ENCODE results near the gene STK32C.

The STK32C gene

DNA sequence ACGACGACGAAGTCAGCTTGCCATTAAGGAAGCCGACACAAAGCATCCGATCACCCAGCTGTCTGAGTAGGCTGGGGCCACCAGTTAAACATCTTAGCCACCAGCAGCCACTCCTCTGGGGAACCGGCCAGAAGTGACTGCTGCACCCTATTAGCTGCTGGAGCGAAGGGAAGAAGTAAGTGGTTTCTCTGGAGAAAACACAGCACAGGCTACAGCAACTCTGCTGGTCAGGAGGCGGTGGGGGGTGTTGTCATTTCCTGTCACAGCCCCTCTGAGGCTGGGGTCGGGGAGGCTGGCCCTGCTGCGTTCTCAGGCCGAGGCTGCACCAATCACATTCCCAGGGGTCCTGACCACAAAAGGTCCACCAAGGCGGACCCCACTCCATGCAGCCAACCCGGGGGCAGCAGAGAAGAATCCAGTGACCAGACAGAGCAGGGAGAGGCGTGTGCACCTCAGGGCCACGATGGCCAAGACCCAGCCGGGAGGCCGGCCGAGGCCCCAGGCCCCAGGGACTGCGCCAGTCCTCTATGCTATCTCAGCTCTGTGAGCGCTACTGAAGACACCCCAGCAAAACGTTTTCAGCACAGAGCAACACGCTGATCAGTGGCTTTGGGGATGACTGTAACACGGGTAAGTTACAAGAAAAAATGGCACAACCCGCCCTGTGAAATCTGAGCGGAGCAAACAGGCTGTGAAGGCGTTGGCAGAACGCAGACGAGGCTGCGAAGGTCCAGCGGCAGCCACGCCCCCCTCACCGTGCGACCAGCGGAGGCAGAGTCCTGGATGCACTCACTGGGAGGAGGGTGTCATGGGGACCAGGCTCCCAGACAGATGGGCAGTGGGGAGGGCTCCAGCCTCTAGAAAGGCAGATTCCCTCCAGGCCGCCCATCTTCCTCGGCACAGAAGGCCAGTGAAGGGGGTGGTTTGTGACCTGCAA, 24.8 kb downstream of the STK32C start:
- no peak for DNase-seq (ENCODE audit: low read depth in 4 of 4, low spot score in 1 of 4)

DNA sequence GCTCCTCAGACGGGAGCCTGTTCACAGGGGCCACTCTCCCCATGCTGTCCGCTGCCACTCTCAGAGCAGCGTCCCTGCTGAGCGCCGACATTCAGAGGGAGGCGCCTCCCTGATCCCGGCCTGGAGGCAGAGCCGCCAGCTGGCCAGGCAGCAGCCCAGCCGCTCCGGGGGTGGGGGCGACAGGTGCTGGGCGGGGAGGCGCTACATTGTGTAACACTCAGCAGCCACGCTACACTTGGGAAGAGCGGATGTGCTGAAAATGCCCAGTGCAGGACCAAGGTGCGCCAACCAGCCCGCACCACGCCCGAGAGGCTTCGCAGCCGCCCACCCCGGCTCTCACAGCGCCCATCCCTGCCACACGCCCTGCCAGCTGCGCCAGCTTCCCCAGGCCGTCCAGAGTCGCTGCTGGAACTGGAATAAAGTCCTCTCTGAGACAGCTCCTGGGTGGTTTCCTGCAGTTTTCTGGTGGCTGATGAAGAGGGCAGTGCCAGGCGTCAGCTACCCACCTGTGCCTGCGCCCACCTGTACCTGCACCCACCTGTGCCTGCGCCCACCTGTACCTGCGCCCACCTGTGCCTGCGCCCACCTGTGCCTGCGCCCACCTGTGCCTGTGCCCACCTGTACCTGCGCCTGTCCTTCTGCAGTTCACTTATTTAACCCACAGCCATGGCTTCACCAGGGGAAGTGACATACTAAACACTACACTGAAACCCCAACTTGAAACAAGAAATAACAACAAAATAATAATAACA, 25.7 kb downstream of the STK32C start:
- no peak for DNase-seq (ENCODE audit: low read depth in 4 of 4, low spot score in 1 of 4)

DNA sequence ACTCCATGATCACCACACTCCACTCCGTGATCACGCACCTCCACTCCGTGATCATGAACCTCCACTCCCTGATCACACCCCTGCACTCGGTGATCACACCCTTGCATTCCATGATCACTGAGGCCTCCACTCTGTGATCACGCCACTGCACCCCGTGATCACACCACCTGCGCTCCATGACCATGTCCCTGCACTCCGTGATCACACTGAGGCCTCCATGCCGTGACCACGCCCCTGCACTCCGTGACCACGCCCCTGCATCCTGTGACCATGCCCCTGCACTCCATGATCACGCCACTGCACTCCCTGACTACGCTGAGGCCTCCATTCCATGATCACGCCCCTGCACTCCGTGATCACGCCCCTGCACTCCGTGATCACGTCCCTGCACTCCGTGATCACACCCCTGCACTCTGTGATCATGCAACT, 27.1 kb downstream of the STK32C start:
- no peak for DNase-seq (ENCODE audit: low read depth in 4 of 4, low spot score in 1 of 4)

DNA sequence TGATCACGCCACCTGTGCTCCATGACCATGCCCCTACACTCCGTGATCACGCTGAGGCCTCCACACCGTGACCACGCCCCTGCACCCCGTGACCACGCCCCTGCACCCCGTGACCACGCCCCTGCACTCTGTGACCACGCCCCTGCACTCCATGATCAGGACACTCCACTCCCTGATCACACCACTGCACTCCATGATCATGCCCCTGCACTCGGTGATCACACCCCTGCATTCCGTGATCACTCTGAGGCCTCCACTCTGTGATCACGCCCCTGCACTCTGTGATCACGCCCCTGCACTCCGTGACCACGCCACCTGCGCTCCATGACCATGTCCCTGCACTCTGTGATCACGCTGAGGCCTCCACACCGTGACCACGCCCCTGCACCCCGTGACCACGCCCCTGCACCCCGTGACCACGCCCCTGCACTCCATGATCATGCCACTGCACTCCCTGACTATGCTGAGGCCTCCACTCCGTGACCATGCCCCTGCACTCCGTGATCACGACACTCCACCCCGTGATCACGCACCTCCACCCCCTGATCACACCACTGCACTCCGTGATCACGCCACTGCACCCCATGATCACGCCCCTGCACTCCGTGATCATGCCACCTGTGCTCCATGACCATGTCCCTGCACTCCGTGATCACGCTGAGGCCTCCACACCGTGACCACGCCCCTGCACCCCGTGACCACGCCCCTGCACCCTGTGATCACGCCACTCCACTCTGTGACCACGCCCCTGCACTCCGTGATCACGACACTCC, 27.7 kb downstream of the STK32C start:
- DNase-seq (ENCODE audit: low read depth in 4 of 4, low spot score in 1 of 4) = no peak

DNA sequence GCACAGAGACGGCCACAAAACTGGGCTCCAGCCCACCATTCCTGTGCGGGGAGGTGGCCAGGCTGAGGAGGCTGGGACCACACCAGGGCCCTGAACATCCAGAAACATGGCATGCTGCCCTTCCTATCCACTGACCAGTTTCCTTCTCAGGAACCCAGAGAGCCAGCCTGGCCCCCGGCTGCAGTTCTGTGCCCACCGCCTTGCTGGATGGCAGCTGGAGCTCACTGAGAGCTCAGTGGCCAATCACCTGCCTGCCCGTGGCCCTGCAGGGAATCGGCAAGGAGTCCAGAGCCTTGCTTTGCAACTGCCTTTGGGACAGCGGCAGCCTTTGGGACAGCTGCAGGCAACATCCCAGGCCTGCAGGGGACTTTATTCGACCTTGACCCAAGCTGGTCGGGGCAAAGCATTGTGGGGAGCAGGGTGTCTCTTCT, 30.4 kb downstream of the STK32C start:
- DNase-seq (ENCODE audit: low read depth in 4 of 4, low spot score in 1 of 4) = no peak

DNA sequence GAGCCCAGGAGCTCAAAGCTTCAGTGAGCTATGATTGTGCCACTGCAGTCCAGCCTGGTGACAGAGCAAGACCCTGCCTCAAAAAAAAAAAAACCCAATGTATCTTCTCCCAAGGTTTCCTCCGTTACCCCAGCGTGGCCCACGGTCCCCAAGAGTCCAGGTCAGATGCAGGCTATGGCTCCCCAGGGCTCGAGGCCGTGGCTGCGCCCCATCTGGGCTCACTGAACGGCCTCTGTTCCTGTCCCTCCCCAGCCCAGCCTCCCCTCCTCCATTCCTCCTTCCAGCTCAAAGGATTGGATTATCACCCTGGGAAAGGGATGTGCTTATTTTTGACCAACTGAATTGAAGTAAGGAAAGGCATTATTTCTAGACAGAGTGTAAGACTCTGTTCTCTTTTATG, 31.0 kb downstream of the STK32C start:
- no peak for DNase-seq (ENCODE audit: low read depth in 4 of 4, low spot score in 1 of 4)

DNA sequence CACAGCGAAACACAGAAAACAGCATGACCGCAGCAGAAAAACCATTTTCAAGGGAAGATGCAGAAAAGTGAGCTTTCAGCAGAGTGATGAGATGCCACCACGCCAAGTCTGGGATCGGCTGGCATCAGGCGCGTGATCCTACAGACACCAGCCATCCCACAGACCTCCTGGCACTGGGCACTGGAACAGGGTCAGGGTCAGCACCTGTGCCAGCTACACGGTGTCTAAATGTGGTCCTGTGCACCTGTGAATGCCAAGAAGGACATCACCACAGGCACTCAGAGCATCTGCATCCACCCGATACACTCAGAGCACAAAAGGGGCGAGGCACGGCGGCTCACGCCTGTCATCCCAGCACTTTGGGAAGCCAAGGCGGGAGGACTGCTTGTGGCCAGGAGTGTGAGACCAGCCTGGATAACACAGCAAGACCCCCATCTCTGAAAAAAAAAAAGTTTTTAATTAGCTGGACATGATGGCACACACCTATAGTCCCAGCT, 31.5 kb downstream of the STK32C start:
- no peak for DNase-seq (ENCODE audit: low read depth in 4 of 4, low spot score in 1 of 4)

DNA sequence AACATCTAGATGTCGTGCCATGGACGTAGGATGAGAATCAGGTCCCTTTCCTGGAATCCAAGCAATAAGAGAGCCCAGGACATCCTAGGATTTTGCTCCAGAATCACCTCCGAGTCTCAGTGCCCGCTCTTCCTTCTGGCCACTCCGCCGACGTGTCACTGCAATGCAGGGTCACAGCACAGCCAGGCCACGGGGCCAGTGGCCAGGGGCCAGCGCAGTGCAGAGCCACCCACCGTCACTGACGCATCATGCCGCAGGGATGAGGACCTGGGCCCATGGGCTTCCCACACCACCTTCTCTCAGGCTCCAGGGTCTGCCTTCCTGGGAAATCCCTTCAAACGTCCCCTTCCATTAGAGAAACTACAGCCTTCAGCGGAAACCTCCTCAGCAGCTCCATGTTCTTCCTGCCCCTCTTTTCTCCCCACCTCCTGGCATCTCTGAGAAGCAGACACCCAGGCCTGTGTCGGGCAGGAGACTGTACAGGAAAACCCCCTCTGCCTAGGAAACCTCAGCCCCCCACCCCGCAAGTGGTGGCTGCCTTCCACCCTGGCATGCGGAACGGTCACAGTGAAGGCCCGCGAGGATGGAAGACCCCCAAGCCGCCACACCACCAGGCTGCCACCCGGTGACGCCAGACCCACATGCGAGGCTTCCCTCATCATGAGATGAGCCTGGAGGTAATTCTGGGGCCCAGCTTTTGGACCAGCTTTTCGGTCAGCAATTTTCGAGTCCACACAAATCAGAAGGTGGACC, 32.1 kb downstream of the STK32C start:
- no peak for DNase-seq (ENCODE audit: low read depth in 4 of 4, low spot score in 1 of 4)

DNA sequence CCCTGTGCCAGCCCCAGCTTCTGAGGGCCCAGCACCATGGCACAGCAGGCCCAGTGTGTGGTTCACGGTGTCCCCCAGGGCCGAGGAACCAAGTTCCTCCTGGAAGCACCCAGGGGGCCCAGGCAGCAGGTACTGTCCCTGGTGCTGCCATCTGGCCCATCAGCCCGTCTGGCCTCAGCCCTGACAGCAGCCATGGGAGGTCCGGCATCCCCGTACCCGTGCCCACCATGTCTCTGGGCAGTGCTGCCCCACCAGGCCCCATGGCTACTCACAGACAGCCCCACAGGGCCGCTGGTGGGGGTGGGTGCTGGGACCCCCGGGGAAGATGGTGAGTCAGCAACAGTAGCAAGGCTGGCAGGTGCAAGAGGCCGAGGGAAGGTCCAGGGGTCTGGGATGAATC, 32.8 kb downstream of the STK32C start:
- no peak for DNase-seq (ENCODE audit: low read depth in 4 of 4, low spot score in 1 of 4)

DNA sequence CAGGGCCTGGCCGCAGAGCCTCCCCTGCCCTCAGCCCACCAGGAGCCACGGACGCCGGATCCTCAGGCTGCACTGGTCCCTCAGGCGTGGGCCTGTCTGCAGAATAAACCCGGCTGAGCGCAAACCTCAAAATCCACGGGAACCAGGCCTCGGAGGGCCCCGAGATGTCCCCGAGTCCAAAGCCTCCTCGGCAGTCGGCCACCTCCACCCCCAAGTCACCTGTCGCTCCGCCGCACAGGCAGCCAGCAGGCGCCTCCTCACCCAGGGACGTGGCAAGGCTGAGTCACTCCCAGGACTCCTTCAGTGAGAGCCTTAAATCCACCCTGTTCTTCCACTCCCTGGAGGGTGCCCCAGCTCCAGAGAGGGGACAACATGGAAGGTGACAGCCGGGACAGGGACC, 33.2 kb downstream of the STK32C start:
- no peak for DNase-seq (ENCODE audit: low read depth in 4 of 4, low spot score in 1 of 4)

DNA sequence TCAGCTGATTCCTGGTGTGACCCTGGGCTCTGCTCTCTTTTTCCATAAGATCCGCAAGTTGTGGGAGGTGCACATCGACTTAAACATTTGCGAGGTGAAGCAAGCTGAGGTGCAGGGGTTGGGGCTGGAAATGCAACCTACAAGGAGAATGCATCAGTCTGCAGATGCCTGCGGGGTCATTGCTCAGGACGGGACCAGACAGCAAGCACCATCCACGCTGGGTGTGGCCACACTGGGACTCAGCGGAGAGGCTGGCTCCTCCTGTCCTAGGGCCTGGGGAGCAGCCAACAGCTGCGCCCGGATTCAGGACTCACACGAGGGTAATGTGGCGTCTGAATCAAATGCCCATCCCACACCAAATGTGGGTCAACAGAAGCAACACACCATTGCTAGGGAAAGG, 33.8 kb downstream of the STK32C start:
- DNase-seq (ENCODE audit: low read depth in 4 of 4, low spot score in 1 of 4) = no peak

DNA sequence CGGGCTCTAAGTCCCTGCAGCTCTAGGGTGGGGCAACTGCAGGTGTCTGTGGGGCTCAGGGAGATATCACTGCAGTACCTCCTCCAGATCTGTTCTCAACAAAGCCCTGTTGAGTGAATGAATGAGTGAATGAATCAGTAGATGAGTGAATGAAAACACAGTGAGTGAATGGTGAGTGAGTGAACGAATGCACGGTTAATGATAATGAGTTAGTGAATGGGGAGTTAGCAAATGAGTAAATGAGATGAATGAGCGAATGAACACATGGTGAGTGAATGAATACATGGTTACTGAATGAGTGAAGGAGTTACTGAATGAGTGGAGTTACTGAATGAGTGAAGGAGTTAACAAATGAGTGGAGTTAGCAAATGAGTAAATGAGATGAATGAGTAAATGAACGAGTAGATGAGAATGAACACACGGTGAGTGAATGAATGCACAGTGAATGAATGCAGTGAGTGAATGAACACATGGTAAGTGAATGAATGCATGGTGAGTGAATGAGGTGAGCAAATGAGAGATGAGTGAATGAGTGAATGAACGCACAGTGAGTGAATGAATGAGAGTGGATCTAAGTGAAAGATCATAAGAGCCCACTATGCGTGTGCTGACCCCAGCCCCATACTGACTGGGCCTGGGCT, 34.3 kb downstream of the STK32C start:
- no peak for DNase-seq (ENCODE audit: low read depth in 4 of 4, low spot score in 1 of 4)

DNA sequence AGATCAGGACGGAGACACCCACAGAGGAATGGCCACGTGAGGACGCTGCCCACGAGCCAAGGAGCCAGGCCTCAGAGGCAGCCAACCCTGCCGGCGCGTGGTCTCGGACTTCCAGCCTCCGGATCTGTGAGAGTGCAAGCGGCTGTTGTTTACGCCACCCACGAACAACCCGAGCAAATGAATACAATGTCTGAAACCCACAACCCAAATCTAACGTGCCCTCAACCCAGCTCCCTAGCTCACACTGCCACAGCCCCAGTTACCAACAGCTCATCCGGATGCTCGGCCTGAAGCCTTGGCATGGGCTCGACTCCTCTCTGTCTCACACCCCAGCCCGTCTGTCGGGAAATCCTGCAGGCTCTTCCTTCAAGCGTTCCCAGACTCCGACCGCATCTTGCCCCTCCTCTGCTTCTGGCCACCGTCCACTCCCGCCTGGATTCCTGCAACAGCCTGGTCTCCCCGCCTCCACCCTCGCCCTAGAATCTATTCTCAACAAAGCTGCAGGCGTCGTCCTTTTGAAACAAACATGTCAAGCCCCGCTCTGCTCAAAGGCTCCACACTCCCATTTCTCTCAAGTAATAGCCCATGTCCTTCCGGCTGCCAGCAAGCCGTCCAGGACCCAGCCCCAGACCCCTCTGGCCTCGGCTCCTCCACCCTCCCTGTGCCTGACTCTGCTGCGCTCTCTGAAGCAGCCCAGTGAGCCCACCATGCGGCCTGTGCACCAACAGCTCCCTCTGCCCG, 35.3 kb downstream of the STK32C start:
- no peak for DNase-seq (ENCODE audit: low read depth in 4 of 4, low spot score in 1 of 4)

DNA sequence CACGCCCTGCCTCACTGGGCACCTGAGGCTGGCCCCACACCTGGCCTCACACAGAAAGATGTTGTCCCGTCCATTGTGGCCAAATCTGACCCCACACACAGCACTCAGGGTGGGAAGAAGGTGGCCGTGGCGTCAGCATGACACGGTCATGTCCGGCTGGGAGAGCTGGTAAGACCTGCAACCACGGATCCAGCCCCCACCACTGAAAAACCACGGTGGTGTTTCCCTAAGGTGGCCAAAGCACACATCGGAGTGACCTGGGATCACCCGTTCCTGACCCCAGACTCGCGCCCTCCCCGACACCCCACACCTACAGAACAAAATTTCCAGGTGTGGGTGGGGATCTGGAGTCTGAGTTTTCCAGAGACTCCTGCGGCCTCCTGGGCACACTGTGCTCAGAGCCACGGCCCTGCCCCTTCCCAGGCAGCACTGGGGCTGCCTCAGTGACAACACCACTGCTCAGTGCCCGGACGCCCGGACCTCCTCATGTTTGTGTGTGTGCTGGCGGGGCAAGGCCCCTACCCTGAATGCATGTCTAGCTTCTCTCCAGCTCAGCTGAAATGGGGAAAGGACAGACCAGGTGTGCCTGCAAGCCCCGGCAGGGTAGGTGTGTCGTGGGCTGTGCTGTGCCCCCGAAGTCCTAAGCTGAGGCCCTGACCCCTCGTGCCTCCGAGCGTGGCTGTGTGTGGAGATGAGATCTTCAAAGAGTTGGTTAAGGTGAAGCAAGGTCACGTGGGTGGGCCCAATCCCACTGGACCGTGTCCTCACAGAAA, 36.1 kb downstream of the STK32C start:
- DNase-seq (ENCODE audit: low read depth in 4 of 4, low spot score in 1 of 4) = no peak

DNA sequence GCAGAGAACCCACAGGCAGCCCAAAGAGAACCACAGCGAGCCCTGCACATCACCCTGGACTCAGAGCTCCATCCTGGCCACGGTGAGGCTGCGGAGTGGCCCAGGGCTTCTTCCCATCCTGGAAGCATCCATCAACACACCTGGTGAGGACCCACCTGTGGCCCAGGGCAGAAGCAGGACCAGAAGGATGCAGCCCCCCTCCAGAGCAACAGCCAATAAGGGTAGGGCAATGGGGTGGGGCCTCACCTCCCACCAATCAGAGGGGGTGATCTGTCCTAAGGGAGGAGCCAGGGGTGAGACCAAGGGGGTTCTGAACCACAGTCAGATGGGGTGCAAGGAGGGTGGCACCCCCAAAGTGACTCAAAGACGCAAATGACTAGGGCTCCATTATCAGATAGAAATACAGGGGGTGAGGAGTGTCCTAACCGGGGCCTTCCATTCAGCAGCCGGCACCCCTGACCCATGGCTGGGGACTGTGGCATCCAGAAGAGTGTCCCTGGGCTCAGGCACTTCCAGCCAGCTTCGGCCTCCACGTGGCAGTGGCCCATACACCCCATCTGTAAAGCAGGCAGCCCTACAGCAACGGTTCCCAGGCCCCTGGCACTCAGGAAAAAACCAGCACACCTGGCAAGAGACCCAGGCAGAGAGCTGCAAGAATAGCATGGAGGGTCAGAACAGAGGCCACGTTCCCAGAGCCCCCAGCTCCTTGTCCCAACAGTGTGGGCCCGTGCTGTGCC, 36.9 kb downstream of the STK32C start:
- no peak for DNase-seq (ENCODE audit: low read depth in 4 of 4, low spot score in 1 of 4)

DNA sequence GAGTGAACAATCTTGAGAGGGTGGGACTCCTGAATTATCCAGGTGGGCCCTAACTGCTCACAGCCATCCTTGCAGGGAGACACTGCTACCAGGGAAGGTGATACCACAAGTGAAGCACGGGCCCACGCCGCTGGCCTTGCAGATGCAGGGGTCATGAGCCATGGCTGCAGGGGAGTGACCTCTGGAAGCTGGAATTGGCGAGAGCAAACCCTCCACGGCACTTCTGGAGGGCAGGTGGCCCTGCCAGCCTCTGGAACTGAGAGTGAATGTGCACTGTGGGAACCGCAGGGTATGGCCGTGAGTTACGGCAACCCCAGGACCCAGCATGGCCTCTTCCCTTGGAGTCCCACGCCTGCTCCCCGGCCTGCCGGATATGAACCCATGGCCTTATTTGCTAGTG, 37.5 kb downstream of the STK32C start:
- DNase-seq (ENCODE audit: low read depth in 4 of 4, low spot score in 1 of 4) = no peak

DNA sequence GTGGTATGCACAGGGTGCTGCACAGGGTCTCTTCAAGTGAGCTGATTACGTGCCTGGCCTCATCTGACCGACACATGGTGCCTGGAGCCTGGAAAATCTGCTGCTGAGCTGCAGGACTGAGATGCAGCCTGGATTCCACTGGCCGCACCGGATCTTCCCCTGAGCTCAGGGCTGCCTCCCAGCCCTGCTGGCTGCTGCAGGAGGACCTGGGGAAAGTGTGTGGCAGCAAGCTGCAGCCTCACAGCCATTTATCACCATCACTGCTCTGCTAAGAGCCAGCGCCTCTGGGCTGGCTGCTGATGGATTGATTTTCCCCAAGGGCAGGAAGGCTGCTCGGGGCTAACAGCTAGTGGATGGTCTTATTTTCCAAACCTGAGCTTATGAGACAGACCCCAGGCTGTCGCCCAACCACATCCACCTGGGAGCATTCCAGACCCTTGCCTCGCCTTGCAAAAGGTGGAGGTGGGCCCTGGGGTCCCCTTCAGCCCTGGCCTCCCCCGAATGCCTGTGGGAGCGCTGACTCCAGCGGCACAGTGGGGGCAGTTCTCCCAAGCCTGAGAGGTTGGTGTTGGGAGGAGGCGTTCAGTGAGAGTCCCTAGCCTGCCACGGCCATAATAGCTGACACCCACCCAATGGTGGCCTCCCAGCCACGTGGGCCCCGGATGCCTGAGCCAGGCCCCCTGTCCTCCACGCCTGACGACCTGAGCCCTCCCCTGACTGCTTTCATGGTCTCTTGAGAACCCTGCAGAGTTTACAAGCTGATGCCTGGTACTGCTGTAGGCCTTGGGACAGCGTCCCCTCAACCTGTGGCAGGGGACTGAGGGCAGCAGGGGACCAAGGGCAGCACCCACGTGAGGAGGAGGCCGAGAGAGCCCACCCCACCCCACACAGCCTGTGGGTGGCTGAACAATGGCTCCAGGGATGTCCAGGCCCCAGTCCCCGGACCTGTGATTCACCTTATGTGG, 38.2 kb downstream of the STK32C start:
- no peak for DNase-seq (ENCODE audit: low read depth in 4 of 4, low spot score in 1 of 4)

All from stimulated activated CD4-positive, alpha-beta T cell treated with anti-CD3 and anti-CD28 coated beads, Interleukin-1b, Interleukin-23, amount 100 ng/mL, for 24 hours (primary cell).